Measurements from ENCODE around the gene PRSS8.

The PRSS8 gene

GRCh38 chr16:31134091-31134571, 1.4 kb downstream of the PRSS8 start:
- ChIA-PET POLR2A (interaction anchor here (0.5 kb wide), 1 partner anchor 23 kb away, joined by 3 read pairs; no protein-coding TSS in a partner anchor), CTCF (interaction anchor here (1.1 to 2.3 kb wide), 2 partner anchors 8 to 21 kb away, joined by 4 to 7 read pairs; no protein-coding TSS in a partner anchor)
- 90% methylated on average over 2 of the region's 5 CpGs for WGBS (ENCODE audit: insufficient coverage)
- Histone ChIP-seq H3K4me1 (ENCODE audit: control extremely low read depth in 1 of 4, control insufficient read depth in 4 of 4, insufficient read depth in 4 of 4, low read length in 3 of 4) (peaks cover 3 to 16% (median 14%) of the 10 kb centered on the region in 4 experiments), H3K27me3 (replicated peaks in 2 of 5; ENCODE audit: control insufficient read depth in 4 of 5, insufficient read depth in 5 of 5, low read length in 4 of 5) (no peaks in the 10 kb centered on the region), H3K27ac (ENCODE audit: insufficient read depth in 1 of 2, low read depth in 1 of 2, low read length in 2 of 2, poor library complexity in 1 of 2, severe bottlenecking in 2 of 2) (no peak overlapping the region), H3K36me3 (ENCODE audit: control insufficient read depth in 4 of 4, insufficient read depth in 4 of 4, low read length in 3 of 4) (peaks cover 0 to 27% (median 16%) of the 10 kb centered on the region in 4 experiments), H3K9me3 (ENCODE audit: control extremely low read depth in 1 of 5, control insufficient read depth in 4 of 5, insufficient read depth in 2 of 5, low read depth in 1 of 5, low read length in 4 of 5) (no peaks in the 10 kb centered on the region), H3K4me3 (ENCODE audit: control insufficient read depth in 1 of 7, extremely low read depth in 1 of 7, insufficient read depth in 4 of 7, low read depth in 2 of 7, low read length in 6 of 7) (no peak overlapping the region)
- no peak for DNase-seq

GRCh38 chr16:31133046-31133501, 2.5 kb downstream of the PRSS8 start:
- CTCF ChIA-PET, result interaction anchor here (0.6 to 9.6 kb wide), 4 partner anchors 10 to 223 kb away, joined by 3 to 123 read pairs (median 6); no protein-coding TSS in a partner anchor
- no peak overlapping the region for H3K27ac ChIP-seq (ENCODE audit: insufficient read depth in 1 of 2, low read depth in 1 of 2, low read length in 2 of 2, poor library complexity in 1 of 2, severe bottlenecking in 2 of 2)
- H3K4me1 ChIP-seq (ENCODE audit: control extremely low read depth in 1 of 4, control insufficient read depth in 4 of 4, insufficient read depth in 4 of 4, low read length in 3 of 4), result peaks cover 3 to 26% (median 25%) of the 10 kb centered on the region in 4 experiments
- peaks cover 0 to 27% (median 16%) of the 10 kb centered on the region in 4 experiments for H3K36me3 ChIP-seq (ENCODE audit: control insufficient read depth in 4 of 4, insufficient read depth in 4 of 4, low read length in 3 of 4)
- WGBS (ENCODE audit: insufficient coverage), result 98% methylated on average over 6 of the region's 6 CpGs
- POLR2A ChIA-PET, result no interaction called here
- no peak overlapping the region for H3K4me3 ChIP-seq (ENCODE audit: control insufficient read depth in 1 of 7, extremely low read depth in 1 of 7, insufficient read depth in 4 of 7, low read depth in 2 of 7, low read length in 6 of 7)
- no peaks in the 10 kb centered on the region for H3K27me3 ChIP-seq (replicated peaks in 2 of 5; ENCODE audit: control insufficient read depth in 4 of 5, insufficient read depth in 5 of 5, low read length in 4 of 5)
- DNase-seq, result no peak
- no peaks in the 10 kb centered on the region for H3K9me3 ChIP-seq (ENCODE audit: control extremely low read depth in 1 of 5, control insufficient read depth in 4 of 5, insufficient read depth in 2 of 5, low read depth in 1 of 5, low read length in 4 of 5)

- Histone ChIP-seq H3K27ac (ENCODE audit: insufficient read depth in 1 of 2, low read depth in 1 of 2, low read length in 2 of 2, poor library complexity in 1 of 2, severe bottlenecking in 2 of 2) (no peak overlapping the region), H3K36me3 (ENCODE audit: control insufficient read depth in 4 of 4, insufficient read depth in 4 of 4, low read length in 3 of 4) (peaks cover 0 to 32% (median 16%) of the 10 kb centered on the region in 4 experiments), H3K9me3 (ENCODE audit: control extremely low read depth in 1 of 5, control insufficient read depth in 4 of 5, insufficient read depth in 2 of 5, low read depth in 1 of 5, low read length in 4 of 5) (no peaks in the 10 kb centered on the region), H3K4me3 (ENCODE audit: control insufficient read depth in 1 of 7, extremely low read depth in 1 of 7, insufficient read depth in 4 of 7, low read depth in 2 of 7, low read length in 6 of 7) (no peak overlapping the region), H3K27me3 (replicated peaks in 2 of 5; ENCODE audit: control insufficient read depth in 4 of 5, insufficient read depth in 5 of 5, low read length in 4 of 5) (no peaks in the 10 kb centered on the region), H3K4me1 (ENCODE audit: control extremely low read depth in 1 of 4, control insufficient read depth in 4 of 4, insufficient read depth in 4 of 4, low read length in 3 of 4) (peaks cover 6 to 32% (median 31%) of the 10 kb centered on the region in 4 experiments)
- POLR2A ChIA-PET, result interaction anchor here (1.6 kb wide), 1 partner anchor 15 kb away, joined by 4 read pairs; the partner anchor contains the start of gene KAT8
- DNase-seq, result no peak
- CTCF ChIA-PET, result interaction anchor here (0.6 to 9.6 kb wide), 5 partner anchors 9 to 38 kb away, joined by 3 to 123 read pairs (median 3); partner anchors contain the start of gene VKORC1
- 90% methylated on average over 14 of the region's 20 CpGs for WGBS (ENCODE audit: insufficient coverage)
Measured at GRCh38 chr16:31132303-31132979, 3.1 kb downstream of the PRSS8 start.

- H3K27me3 ChIP-seq (replicated peaks in 2 of 5; ENCODE audit: control insufficient read depth in 4 of 5, insufficient read depth in 5 of 5, low read length in 4 of 5), result no peaks in the 10 kb centered on the region
- H3K36me3 ChIP-seq (ENCODE audit: control insufficient read depth in 4 of 4, insufficient read depth in 4 of 4, low read length in 3 of 4), result peaks cover 0 to 38% (median 18%) of the 10 kb centered on the region in 4 experiments
- no peak for DNase-seq
- H3K9me3 ChIP-seq (ENCODE audit: control extremely low read depth in 1 of 5, control insufficient read depth in 4 of 5, insufficient read depth in 2 of 5, low read depth in 1 of 5, low read length in 4 of 5), result no peaks in the 10 kb centered on the region
- 89% methylated on average over 5 of the region's 5 CpGs for WGBS (ENCODE audit: insufficient coverage)
- ChIA-PET POLR2A (interaction anchor here (1.6 kb wide), 1 partner anchor 14 kb away, joined by 4 read pairs; the partner anchor contains the start of gene KAT8), CTCF (interaction anchor here (0.8 to 9.6 kb wide), 3 partner anchors 9 to 37 kb away, joined by 3 to 123 read pairs (median 3); partner anchors contain the start of gene VKORC1)
- no peak overlapping the region for H3K27ac ChIP-seq (ENCODE audit: insufficient read depth in 1 of 2, low read depth in 1 of 2, low read length in 2 of 2, poor library complexity in 1 of 2, severe bottlenecking in 2 of 2)
- H3K4me3 ChIP-seq (ENCODE audit: control insufficient read depth in 1 of 7, extremely low read depth in 1 of 7, insufficient read depth in 4 of 7, low read depth in 2 of 7, low read length in 6 of 7), result no peak overlapping the region
- peaks cover 6 to 38% (median 37%) of the 10 kb centered on the region in 4 experiments for H3K4me1 ChIP-seq (ENCODE audit: control extremely low read depth in 1 of 4, control insufficient read depth in 4 of 4, insufficient read depth in 4 of 4, low read length in 3 of 4)
Measured at GRCh38 chr16:31131841-31132271, 3.7 kb downstream of the PRSS8 start.

DNA sequence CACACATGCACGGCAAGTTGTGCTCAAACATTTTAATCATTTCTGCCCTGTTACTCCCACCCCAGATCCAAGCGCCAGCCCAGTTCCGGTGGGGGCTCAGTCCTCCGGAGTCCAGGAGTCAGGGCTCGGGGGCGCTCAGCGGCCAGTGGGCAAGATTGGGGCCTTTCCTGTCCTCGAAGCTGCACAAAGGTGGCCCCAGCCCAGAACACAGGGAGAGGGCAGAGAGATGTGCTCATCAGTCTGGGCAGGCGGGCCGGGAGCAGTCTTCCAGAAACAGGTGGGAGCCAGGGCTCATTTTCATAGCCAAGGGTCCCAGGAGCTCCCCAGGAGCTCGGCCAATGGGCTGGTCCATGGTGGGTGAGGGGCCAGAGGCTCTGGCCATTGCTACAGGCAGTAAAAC, 4.1 kb downstream of the PRSS8 start:
- ChIA-PET POLR2A (interaction anchor here (1.6 kb wide), 1 partner anchor 14 kb away, joined by 4 read pairs; the partner anchor contains the start of gene KAT8), CTCF (interaction anchor here (0.8 to 9.6 kb wide), 4 partner anchors 8 to 55 kb away, joined by 3 to 123 read pairs (median 3); partner anchors contain the start of gene VKORC1)
- WGBS (ENCODE audit: insufficient coverage), result 97% methylated on average over 10 of the region's 11 CpGs
- Histone ChIP-seq H3K9me3 (ENCODE audit: control extremely low read depth in 1 of 5, control insufficient read depth in 4 of 5, insufficient read depth in 2 of 5, low read depth in 1 of 5, low read length in 4 of 5) (no peaks in the 10 kb centered on the region), H3K27ac (ENCODE audit: insufficient read depth in 1 of 2, low read depth in 1 of 2, low read length in 2 of 2, poor library complexity in 1 of 2, severe bottlenecking in 2 of 2) (no peak overlapping the region), H3K4me1 (ENCODE audit: control extremely low read depth in 1 of 4, control insufficient read depth in 4 of 4, insufficient read depth in 4 of 4, low read length in 3 of 4) (peaks cover 6 to 43% (median 41%) of the 10 kb centered on the region in 4 experiments), H3K27me3 (replicated peaks in 2 of 5; ENCODE audit: control insufficient read depth in 4 of 5, insufficient read depth in 5 of 5, low read length in 4 of 5) (no peaks in the 10 kb centered on the region), H3K36me3 (ENCODE audit: control insufficient read depth in 4 of 4, insufficient read depth in 4 of 4, low read length in 3 of 4) (peaks cover 0 to 41% (median 18%) of the 10 kb centered on the region in 4 experiments), H3K4me3 (ENCODE audit: control insufficient read depth in 1 of 7, extremely low read depth in 1 of 7, insufficient read depth in 4 of 7, low read depth in 2 of 7, low read length in 6 of 7) (no peak overlapping the region)
- no peak for DNase-seq

GRCh38 chr16:31130899-31131298, 4.6 kb downstream of the PRSS8 start:
- CTCF ChIA-PET, result interaction anchor here (0.7 to 9.6 kb wide), 5 partner anchors 11 to 54 kb away, joined by 3 to 123 read pairs (median 3); partner anchors contain the start of genes FUS, KAT8 and VKORC1
- no peak overlapping the region for H3K4me3 ChIP-seq (ENCODE audit: control insufficient read depth in 1 of 7, extremely low read depth in 1 of 7, insufficient read depth in 4 of 7, low read depth in 2 of 7, low read length in 6 of 7)
- no peaks in the 10 kb centered on the region for H3K27me3 ChIP-seq (replicated peaks in 2 of 5; ENCODE audit: control insufficient read depth in 4 of 5, insufficient read depth in 5 of 5, low read length in 4 of 5)
- DNase-seq, result no peak
- peaks cover 6 to 47% (median 46%) of the 10 kb centered on the region in 4 experiments for H3K4me1 ChIP-seq (ENCODE audit: control extremely low read depth in 1 of 4, control insufficient read depth in 4 of 4, insufficient read depth in 4 of 4, low read length in 3 of 4)
- no peaks in the 10 kb centered on the region for H3K9me3 ChIP-seq (ENCODE audit: control extremely low read depth in 1 of 5, control insufficient read depth in 4 of 5, insufficient read depth in 2 of 5, low read depth in 1 of 5, low read length in 4 of 5)
- H3K27ac ChIP-seq (ENCODE audit: insufficient read depth in 1 of 2, low read depth in 1 of 2, low read length in 2 of 2, poor library complexity in 1 of 2, severe bottlenecking in 2 of 2), result no peak overlapping the region
- H3K36me3 ChIP-seq (ENCODE audit: control insufficient read depth in 4 of 4, insufficient read depth in 4 of 4, low read length in 3 of 4), result peaks cover 0 to 44% (median 18%) of the 10 kb centered on the region in 4 experiments
- WGBS (ENCODE audit: insufficient coverage), result 100% methylated on average over 3 of the region's 6 CpGs
- POLR2A ChIA-PET, result interaction anchor here (1.6 to 3.1 kb wide), 3 partner anchors 12 to 13 kb away, joined by 4 to 22 read pairs (median 18); partner anchors contain the start of gene KAT8

Measured in common myeloid progenitor, CD34-positive (primary cell).